Lower leg skin (tissue), 4 donors: ENCODE data around the gene RNF145. TPM values are rescaled to one million over a fixed set of nuclear protein-coding genes. Genes with fewer than 3 reads are reported as not detected.
A peak's percentile ranks its signal among the peaks of the same experiment; 100 is the strongest.
"Not testable (repeated sequence)": the region's sequence is repeated elsewhere in the genome, so short reads cannot be mapped to it uniquely, and the experiment has no call there.

Source experiments
- DNase-seq, 2 donors: peaks; one replicate each; pipeline ENCODE4 v3.0.0-alpha.2; 2019; ENCODE audit warnings: low spot score in 2 of 2
- H3K4me3 ChIP-seq: fragments of 200-600 bp; sonication (generic); 2 replicates; pipeline ENCODE4 v1.5.1; 2017; ENCODE audit warnings: mild to moderate bottlenecking, low read depth; ENCODE audit not compliant: poor library complexity, severe bottlenecking
- POLR2A ChIP-seq, 2 donors: fragments of 450-650 bp; IDR thresholded peaks; one replicate each; pipeline ENCODE4 v1.6.1; 2016 to 2017; ENCODE audit warnings: antibody characterized with exemption in 2 of 2, mild to moderate bottlenecking in 1 of 2, moderate library complexity in 1 of 2
- WGBS, 2 donors: methylation state at CpG; one replicate each; pipeline ENCODE4 v1.1.5; 2018; 5-methylcytosine and 5-hydroxymethylcytosine counted together
- intact Hi-C: fragments of 100-400 bp; cut with DNase I; formaldehyde crosslinking; loops from one replicate; pipeline ENCODE4 v1.15.0; 2023; ENCODE audit warnings: low total_unique reads
- total RNA-seq, 4 donors: library from RNA; depleted of rRNA; stranded (reverse); fragments of >200 nt; gene quantifications; one replicate each; pipeline ENCODE4 v1.1.0, GENCODE V29; 2016
- TF ChIP-seq, protein P1 (sequence below), 3 donors: fragments of 450-650 bp; IDR thresholded peaks; one replicate each; pipeline ENCODE4 v1.5.1; 2016; ENCODE audit warnings: antibody characterized with exemption in 3 of 3, mild to moderate bottlenecking in 3 of 3, moderate library complexity in 2 of 3

The RNF145 gene
- total RNA-seq, 4 donors from 2014 or later = 32.8 to 57.0 (median 43.9) TPM

DNA sequence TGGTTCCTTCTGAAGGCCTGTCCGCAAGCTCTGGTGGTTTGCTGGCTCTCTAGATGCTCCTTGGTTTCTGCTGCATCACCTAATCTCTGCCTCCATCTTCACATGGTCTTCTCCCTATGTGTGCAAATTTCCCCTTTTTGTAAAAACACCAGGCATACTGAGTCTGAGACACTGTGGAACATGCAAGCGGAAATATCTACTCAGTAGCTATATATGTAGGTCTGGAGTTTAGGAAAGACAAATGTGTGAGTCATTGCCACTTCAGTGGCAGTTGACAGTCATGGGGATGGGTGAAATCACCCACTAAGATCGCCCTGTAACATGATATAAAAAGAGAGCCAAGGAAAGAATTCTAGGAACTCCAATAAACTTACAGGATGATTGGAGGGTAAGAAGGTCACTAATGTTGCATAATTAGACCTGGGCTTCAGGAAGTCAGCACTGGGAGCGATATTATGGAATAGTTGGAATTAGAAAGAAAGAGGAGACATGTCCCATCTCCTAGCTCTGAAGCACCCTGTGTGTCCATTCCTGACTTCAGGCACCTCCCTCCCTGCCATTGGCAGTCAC, 31.0 kb upstream of the RNF145 start:
- intact Hi-C loops = no loop called here
- 78 to 82% methylated on average over 4 of the region's 4 CpGs for WGBS, 2 donors
- TF ChIP-seq, protein P1, sequence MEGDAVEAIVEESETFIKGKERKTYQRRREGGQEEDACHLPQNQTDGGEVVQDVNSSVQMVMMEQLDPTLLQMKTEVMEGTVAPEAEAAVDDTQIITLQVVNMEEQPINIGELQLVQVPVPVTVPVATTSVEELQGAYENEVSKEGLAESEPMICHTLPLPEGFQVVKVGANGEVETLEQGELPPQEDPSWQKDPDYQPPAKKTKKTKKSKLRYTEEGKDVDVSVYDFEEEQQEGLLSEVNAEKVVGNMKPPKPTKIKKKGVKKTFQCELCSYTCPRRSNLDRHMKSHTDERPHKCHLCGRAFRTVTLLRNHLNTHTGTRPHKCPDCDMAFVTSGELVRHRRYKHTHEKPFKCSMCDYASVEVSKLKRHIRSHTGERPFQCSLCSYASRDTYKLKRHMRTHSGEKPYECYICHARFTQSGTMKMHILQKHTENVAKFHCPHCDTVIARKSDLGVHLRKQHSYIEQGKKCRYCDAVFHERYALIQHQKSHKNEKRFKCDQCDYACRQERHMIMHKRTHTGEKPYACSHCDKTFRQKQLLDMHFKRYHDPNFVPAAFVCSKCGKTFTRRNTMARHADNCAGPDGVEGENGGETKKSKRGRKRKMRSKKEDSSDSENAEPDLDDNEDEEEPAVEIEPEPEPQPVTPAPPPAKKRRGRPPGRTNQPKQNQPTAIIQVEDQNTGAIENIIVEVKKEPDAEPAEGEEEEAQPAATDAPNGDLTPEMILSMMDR (IDR thresholded peaks at IDR 0.05) = no peak
- no peak for TF ChIP-seq POLR2A (IDR thresholded peaks at IDR 0.05)
- no peak for DNase-seq
- H3K4me3 ChIP-seq = no peak overlapping the region

DNA sequence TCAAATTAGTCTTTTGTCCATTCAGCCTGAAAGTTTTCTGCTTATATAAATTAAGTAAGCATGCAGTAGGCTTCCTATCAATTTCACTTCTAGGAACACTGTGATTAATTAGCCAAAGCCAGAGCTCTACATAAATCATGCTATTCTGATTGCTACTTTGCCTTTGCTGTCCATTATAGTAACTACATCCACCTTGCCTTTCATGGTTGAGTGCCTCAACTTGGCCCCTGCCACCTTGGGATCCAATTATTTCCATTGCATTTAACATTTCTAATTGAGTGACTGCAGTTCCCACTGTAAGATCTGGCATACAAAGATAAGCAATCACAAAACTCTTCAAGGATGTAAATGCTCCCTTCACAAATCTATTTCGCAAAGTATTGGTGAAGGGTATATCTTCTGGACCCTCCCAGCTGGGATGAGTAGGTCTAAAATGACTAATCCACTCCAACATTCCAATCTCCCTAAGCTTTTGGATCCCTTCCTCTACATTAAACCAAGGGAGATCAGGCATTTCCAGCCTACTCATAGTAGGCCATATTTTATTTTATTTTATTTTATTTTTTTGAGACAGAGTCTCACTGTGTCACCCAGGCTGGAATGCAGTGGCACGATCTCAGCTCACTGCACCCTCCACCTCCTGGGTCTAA, 26.6 kb upstream of the RNF145 start:
- 94 to 95% methylated on average over 2 of the region's 2 CpGs for whole genome bisulfite sequencing, 2 donors
- intact Hi-C loops, H3K4me3 ChIP-seq, DNase-seq: not testable (repeated sequence)

DNA sequence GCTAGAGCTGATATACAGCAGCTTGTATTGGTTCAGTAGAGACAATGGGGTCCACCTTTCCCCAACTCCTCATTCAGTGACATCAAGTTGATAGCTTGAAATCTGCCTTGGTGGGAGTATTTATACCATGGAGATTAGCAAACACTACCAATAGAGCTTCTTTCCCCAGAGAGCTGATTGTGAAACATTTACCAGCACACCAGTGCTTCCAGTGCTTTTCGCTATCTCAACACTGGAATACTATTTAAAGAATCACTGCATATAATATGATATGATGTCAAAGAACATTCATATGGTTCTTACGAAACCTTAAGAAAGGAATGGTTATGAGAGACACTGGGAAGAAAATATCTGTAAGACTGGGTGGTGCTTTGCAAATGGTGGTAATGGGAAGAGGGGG, 21.8 kb upstream of the RNF145 start:
- no peak overlapping the region for H3K4me3 ChIP-seq
- WGBS, 2 donors = 92 to 94% methylated on average over 2 of the region's 2 CpGs
- no peak for TF ChIP-seq POLR2A (IDR thresholded peaks at IDR 0.05)
- TF ChIP-seq, protein P1 (IDR thresholded peaks at IDR 0.05) = no peak
- DNase-seq = no peak
- intact Hi-C loops = no loop called here

DNA sequence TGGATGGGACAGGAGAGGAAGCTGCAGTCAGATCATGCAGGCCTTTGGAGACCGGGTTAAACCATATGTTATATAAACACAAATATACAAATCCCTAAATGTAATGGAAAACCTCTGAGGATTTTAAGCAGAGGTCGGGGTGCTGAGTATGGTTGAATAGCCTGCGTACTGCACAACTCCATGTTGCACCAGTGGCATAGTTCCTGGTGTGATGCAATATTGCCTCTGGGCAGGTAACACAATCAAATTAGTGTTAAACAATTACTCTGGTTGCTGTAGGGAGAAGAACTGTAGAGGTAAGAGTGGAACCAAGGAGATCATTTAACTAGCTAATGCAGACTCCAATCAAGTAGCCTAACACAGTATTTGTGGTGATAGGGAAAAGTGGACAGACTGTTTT, 21.3 kb upstream of the RNF145 start:
- WGBS, 2 donors = 68 to 73% methylated on average over 3 of the region's 3 CpGs
- peak in 1 of 2 donors; percentile 27 for DNase-seq
- no peak overlapping the region for H3K4me3 ChIP-seq
- intact Hi-C loops = no loop called here
- TF ChIP-seq, protein P1 (IDR thresholded peaks at IDR 0.05) = no peak

DNA sequence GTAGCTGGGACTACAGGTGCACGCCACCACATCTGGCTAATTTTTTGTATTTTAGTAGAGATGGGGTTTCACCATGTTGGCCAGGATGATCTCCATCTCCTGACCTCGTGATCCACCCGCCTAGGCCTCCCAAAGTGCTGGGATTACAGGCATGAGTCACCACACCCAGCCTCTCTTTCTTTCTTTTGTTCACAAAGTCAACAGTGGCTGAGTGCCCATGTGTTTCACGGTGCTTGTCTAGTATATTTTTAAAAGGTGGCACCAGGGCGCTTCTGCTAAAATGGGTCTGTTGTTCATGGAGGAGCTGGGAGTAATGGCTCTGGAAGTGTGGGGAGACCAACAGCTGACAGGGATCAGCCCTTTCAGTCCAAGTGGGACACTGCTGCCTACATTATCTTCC, 18.7 kb upstream of the RNF145 start:
- peak in 1 of 2 donors; percentile 33 for DNase-seq
- H3K4me3 ChIP-seq, intact Hi-C loops: not testable (repeated sequence)
- 60 to 61% methylated on average over 5 of the region's 5 CpGs for WGBS, 2 donors

DNA sequence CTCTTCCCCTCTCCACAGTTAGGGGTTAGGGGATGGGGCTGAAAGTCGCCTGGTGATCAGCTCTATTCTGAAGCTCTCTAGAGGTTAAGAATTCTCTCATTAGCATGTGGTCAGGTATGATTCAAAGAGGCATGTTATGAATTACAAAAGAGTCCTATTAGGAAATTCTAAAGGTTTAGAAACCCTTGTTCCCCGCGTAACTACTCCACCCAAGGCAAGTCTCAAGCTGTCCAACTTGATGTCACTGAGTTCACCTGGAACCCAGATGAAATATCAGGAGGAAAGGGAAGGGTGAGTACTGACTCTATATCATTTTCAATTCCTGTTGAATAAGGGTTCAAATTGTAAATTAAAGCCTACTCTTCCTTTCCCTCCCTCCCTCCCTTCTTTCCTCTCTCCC, 18.1 kb upstream of the RNF145 start:
- no peak overlapping the region for H3K4me3 ChIP-seq
- WGBS, 2 donors = 50 to 51% methylated on average over 3 of the region's 3 CpGs
- no peak for TF ChIP-seq POLR2A (IDR thresholded peaks at IDR 0.05)
- TF ChIP-seq, protein P1 (IDR thresholded peaks at IDR 0.05) = no peak
- intact Hi-C loops = no loop called here
- DNase-seq = peak in 1 of 2 donors; percentile 20

DNA sequence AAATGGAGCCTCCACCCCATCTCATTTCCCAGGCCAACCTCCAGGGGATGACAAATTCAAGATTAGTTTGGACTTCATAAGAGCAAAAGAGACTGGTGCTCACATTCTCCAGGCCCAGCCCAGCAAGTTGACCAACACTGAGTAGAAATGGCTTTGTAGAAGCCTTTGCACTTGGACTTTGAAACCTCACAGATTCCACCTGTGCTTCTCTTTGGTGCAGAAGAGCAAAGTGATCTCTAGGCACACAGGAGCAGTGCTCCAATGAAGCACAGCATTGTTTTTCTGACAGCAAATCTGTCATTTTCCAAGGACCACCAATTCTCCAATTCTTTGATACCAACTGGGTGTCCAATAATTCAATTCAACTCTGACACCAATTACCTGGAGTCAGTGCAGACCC, 17.1 kb upstream of the RNF145 start:
- H3K4me3 ChIP-seq = no peak overlapping the region
- DNase-seq = no peak
- intact Hi-C loops = no loop called here
- TF ChIP-seq, protein P1 (IDR thresholded peaks at IDR 0.05) = no peak
- TF ChIP-seq POLR2A (IDR thresholded peaks at IDR 0.05) = no peak
